Stimulated activated CD8-positive, alpha-beta memory T cell treated with anti-CD3 and anti-CD28 coated beads, Interleukin-4, amount 100 ng/mL, for 1 hour (primary cell): ENCODE data around the gene TMEM247.
"Not testable (repeated sequence)": the region's sequence is repeated elsewhere in the genome, so short reads cannot be mapped to it uniquely, and the experiment has no call there.

Experiments
- DNase-seq, 2 donors: peaks; one replicate each; pipeline ENCODE4 v3.0.0-alpha.2; 2020; ENCODE audit warnings: low read depth in 2 of 2, low spot score in 1 of 2

Gene TMEM247

DNA sequence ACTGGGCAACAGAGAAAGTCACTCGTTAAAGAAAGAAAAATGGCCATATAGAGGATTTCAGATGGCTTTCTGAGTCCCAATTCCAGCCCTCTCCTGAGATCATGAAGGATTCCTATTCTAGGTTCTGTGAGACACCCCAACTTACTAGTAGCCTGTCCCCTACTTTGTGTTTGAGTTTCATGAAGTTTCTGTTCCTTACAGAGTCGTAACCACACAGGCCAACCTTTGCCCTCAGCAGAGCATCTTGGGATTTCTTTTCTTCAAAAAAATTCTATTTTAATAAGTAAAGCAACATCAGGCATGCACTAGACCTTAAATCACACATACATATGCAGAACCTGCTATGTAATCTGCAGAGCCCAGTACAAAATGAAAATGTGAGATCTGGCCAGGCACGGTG lies 30.4 kb downstream of the TMEM247 start:
- DNase-seq = no peak

DNA sequence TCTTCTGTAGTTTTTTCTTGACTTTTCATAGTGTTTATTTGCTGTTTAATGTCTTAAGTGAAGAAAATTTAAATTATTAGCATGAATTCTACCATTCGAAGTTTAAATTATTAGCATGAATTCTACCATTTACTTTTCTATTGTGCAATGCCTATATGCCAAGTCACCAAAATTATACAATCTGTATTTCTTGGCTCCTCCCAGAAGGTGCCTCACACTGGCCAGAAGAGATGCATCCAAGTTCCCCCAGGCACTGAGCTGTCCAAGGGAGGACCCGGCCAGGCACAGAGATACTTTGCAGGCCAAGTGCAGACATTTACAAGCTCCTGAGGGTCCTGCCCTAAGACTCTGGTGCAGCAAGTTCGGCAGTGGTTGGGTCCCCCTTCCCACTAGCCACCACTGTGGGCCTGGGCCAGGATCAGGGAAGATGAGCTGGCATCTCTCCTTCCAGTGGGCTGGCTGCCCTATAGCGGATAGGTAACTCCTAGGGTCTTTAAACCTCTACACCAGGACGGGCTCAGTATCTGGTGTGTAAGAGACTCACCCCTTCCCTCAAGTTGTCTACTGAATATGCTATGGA lies 31.3 kb downstream of the TMEM247 start:
- no peak for DNase-seq

GRCh38 chr2:46512185-46512584 lies 32.8 kb downstream of the TMEM247 start:
- DNase-seq = no peak

DNA sequence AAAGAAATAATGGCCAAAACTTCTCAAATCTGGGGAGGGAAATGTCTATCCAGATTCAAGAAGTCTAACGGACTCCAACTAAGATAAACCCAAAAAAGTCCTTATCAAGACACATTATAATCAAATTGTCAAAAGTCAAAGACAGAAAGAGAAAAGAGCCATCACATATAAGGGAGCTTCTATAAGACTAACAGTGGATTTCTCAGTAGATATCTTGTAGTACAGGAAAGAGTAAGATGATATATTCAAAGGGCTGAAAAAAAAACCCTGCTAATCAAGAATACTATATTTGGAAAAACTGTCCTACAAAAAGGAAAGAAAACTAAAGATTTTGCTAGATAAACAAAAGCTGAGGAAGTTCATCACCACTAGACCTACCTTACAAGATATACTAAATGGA lies 35.4 kb downstream of the TMEM247 start:
- no peak for DNase-seq

- DNase-seq = no peak
These were observed 38.1 kb downstream of the TMEM247 start for GRCh38 chr2:46517485-46517884.

GRCh38 chr2:46518861-46519260 lies 39.5 kb downstream of the TMEM247 start:
- no peak for DNase-seq

- DNase-seq = no peak
These were observed 39.9 kb downstream of the TMEM247 start for GRCh38 chr2:46519265-46519664.

DNA sequence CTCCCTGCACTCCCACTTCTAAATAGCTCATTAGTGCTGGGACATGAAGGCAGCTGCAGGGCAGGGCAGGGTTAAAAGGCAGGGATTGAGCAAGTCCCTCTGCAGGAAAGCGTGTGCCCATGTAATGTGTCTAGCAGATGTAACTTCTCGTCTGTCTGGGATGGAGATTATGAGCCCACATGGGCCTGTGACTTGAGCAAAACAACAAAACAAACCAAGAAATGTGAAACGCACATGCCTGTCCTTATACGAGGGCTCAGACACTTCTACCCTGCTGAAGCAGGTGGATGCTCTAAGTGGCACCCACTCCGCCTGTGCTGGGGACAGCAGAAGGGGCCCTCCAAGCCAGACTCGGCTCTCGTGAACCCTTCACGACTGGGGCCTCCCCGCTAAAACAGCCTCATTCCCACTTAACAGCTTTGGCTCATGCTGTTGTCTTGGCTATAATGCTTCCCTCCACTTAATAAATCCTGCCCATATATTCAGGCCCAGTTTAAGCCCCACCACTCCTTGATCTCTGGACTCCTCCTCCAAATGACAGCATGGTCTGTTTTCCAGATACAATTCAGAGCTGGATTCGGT lies 40.9 kb downstream of the TMEM247 start:
- DNase-seq = no peak

- no peak for DNase-seq
These were observed 41.9 kb downstream of the TMEM247 start for GRCh38 chr2:46521215-46521683.

- DNase-seq = not testable (repeated sequence)
These were observed 43.0 kb downstream of the TMEM247 start for GRCh38 chr2:46522385-46522784.

- DNase-seq = no peak
These were observed 46.3 kb downstream of the TMEM247 start for GRCh38 chr2:46525522-46526155.

DNA sequence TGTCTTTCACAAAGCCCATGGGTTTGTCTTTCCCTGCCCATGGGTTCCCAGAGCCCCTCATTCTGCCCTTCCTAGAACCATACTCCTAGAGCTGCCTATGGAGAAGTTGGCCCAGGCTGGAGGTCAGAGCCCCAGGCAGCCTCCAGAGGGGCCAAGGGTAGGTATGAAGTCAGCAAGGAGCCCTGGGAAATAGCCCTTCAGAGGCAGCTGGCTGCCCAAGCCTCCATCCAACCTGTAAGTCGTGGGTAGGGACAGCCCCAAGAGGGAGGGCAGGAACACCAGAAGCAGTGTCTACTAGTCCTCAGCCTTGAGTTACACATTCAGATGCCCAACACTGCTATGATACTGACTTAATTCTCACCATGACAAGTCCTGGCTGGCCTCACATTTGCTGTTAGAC lies 49.5 kb downstream of the TMEM247 start:
- DNase-seq = no peak

GRCh38 chr2:46530639-46531038 lies 51.3 kb downstream of the TMEM247 start:
- no peak for DNase-seq

- no peak for DNase-seq
These were observed 52.5 kb downstream of the TMEM247 start for GRCh38 chr2:46531863-46532262.
